ENCODE results near the gene AKAP8.
"Not testable (repeated sequence)": the region's sequence is repeated elsewhere in the genome, so short reads cannot be mapped to it uniquely, and the experiment has no call there.

The AKAP8 gene

DNA sequence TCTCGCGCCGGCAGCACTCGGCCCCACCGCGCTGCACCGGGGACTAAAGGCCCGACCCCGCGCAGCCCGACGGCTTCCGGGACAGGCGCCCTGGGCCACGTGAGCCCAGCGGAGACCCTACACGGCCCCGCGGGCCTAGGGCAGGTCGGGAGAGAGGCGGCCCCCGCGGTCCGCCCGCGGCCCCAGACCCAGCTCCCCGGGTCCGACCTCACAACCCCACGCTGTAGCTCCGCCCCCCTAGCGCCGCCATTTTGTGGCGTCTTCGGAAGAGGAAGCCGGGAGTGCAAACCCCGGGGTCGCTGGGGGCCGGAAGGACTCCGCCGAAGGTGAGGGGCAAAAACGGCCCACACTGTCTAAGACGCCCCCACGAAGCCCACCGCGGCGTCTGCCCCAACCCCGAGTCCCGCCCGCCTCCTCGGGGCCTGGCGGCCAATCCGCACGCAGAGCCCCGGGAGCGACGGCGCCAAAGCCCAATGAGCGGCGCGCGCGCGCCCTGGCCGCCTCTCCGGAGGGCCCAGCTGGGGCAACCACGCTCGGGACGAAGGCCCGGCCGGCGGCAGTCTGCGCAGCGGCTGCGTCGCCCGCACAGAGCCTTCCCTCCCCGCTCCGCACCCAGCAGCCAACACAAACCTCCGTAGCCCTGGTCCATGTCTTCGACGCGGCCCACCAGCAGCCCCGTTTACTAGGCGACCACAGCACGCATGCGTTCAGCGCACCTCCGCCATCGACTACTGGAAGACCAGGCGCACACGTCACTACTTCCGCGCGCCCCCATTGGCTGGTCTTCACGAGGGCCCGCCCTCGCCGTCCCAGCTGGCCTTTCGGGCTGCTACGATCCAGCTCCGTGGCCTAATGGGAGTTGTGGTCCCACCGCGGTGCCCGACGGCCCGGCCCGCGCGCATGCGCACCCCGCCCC is at the start of gene AKAP8:
TSS of gene AKAP8 (minus strand) at position 705 of the 916 bp plus-strand sequence. CDS start at position 649, 56 bp downstream.
- peak; percentile 85 for DNase-seq

- no peak for DNase-seq
Observed at GRCh38 chr19:15427991-15428471, 48.4 kb upstream of the AKAP8 start.

- no peak for DNase-seq
Observed at GRCh38 chr19:15427350-15427700, 47.7 kb upstream of the AKAP8 start.

DNA sequence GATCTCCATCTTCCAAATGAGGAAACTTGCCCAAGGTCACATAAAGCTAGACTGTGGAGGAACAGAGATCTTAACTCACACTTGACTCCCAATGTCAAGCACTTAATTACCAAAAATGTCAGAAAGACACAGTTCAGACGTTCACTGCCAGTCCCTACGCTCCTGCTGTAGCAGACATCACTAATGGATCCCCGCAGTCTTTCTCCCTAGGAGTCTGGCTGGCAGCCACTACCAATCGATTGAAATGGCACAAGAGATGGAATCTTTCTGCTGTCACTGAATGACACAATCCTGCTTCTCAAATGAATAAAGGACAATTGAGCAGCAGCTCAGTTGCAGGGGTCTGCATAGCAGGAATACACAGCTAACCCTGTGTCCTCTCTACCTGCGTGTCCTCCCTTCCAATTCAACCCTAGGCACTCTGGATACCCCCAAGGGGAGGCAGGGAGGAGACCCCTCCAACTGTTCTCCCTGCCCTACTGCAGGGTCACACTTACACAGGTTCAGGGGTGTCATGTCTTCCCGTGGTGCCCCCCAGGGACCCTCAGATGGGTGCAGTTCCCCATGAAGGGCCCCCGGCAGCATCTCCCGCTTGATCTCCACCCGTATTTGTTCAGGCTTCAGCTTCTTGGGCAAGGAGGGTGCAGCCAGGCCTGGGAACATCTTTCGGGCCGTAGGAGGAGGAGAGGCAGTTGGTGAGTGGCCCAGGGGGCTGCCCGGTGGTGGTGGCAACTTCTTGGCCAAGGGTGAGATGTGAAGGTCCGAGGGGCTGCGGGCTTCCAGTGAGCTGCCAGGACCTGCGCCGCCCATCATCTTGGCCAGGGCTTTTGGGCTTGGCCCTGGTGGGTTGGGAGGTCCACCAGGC is 47.1 kb upstream of the AKAP8 start:
- no peak for DNase-seq

- DNase-seq: no peak
Observed at GRCh38 chr19:15425321-15425950, 45.8 kb upstream of the AKAP8 start.

- DNase-seq: no peak
Observed at GRCh38 chr19:15424692-15425272, 45.2 kb upstream of the AKAP8 start.

DNA sequence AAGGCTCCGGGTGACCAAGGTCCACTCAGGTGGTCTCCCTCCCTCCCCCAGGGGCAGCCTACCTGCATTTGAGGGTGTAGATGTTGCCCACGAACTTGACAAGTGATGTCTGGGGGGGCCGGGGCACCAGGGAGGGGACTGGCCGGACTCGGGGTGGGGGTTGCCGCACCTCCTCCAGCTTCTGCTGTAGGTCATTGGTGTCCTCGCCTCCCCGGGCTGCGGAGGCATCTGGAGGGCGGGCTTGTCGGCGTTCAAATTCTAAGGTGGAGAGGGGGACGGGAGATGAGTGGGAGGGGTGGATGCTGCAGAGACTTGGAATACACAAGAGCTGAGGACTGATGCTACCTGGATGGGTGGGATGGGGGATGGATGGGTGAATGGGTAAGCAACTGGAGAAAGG is 44.5 kb upstream of the AKAP8 start:
- no peak for DNase-seq

- no peak for DNase-seq
Observed at GRCh38 chr19:15423130-15423529, 43.5 kb upstream of the AKAP8 start.

GRCh38 chr19:15422296-15423075 is 42.9 kb upstream of the AKAP8 start:
- no peak for DNase-seq

DNA sequence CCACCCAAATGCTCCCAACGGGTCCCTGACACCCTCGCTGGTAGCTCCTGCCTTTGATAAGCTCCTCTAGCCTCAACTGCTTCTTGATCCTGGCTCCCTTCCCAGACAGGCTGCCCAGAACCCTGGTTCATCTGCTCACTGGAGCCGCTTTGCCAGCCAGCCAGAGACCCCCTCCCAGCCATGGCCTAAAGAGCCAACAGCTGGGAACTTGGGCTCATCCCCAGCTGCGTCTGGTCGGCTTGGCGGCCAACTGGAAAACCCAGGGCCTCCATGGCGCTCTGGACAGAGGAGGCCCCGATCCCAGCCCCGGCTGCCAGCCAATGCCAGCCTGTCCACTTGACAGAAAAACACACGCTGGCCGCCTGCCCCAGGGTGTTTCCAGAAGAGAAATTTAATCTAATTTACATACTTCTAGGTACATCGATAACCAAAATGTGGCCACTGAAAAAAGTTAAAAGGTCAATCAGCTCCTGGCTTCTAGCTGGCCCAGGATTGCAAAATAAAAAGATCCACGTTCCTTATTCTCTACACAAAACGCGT is 42.2 kb upstream of the AKAP8 start:
- DNase-seq: peak; percentile 72

- DNase-seq: no peak
Observed at GRCh38 chr19:15421136-15421695, 41.6 kb upstream of the AKAP8 start.

- no peak for DNase-seq
Observed at GRCh38 chr19:15419413-15420025, 39.9 kb upstream of the AKAP8 start.

- peak; percentile 98 for DNase-seq
Observed at GRCh38 chr19:15418579-15419412, 39.2 kb upstream of the AKAP8 start, which contains the start of gene AKAP8L. Gene AKAP8L (minus strand): TSS chr19:15418988. CDS start chr19:15418923, 65 bp downstream.

- DNase-seq: no peak
Observed at GRCh38 chr19:15418231-15418578, 38.6 kb upstream of the AKAP8 start.

DNA sequence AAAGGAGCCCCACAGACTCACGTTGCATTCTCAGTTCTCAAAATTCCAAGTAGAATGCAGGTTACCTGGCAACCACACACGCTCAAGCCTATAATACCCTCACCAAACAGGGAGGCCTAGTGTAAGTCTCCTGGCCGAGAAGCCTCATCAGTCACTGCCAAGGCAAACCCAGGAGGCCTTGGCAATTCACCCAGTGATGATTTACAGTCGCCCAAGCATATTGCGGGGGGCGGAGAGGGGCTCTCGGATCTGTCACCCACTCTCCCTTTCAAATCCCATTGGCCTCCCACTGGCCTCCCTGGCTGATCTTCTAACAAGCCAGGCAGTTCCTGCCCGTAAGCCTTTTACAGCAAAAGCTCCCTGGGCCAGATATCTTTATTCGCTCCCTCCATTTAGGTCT is 38.1 kb upstream of the AKAP8 start:
- DNase-seq: no peak

DNA sequence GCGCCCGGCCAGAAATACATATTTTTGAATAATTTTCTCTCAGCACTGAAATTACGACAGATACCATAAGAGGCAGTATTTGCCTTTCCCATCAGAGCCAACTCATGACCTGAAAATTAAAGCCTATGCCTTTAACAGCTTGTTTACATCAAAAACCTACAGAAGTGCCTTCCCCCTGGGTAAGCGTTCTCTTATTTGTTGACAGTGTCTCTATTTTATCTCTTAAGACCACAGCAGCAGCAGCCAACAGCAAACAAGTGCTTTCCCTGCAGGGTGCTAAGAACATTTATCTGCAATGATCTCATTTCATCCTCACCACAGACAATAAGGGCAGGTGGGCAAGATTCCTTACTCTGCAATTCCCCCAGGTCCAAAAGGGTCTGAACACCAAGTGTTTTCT is 33.2 kb upstream of the AKAP8 start:
- peak; percentile 27 for DNase-seq

GRCh38 chr19:15411351-15411750 is 31.8 kb upstream of the AKAP8 start:
- DNase-seq: not testable (repeated sequence)

- no peak for DNase-seq
Observed at GRCh38 chr19:15404780-15405211, 25.2 kb upstream of the AKAP8 start.

- DNase-seq: no peak
Observed at GRCh38 chr19:15404097-15404779, 24.7 kb upstream of the AKAP8 start.

Data from NCI-H2029 treated with DMSO at 0.1 percent for 48 hours (cell line).